HG02973 (cell line): Measurements from ENCODE around the gene ZSWIM3.

ENCODE experiments used
- ATAC-seq: cut with Tn5 transposase; IDR thresholded peaks from one replicate; pipeline ENCODE4 v1.9.1; 2021; ENCODE audit warnings: moderate library complexity; ENCODE audit not compliant: unreplicated experiment

Gene ZSWIM3

DNA sequence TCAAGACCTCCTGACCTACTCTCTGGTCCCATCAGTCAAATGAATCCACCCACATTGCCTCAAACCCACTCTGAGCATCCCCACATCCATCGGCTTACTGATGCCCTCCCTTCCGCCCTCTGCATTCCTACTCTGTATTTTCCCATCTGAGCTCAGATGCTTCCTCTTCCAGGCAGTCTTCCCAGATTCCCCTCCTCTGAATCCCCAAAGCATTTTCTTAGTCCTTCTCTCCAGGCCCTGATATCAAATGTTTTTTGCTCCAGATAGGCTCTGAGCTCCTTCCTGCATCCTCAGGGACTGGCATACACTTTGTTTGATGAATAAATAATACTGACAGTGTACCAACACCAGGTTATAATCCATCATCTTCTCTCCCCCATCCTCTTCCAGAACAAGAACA, 50.7 kb downstream of the ZSWIM3 start:
- no peak for ATAC-seq

- ATAC-seq = no peak
These were observed 52.0 kb downstream of the ZSWIM3 start for GRCh38 chr20:45909336-45909808.

- no peak for ATAC-seq
These were observed 52.6 kb downstream of the ZSWIM3 start for GRCh38 chr20:45909817-45910669.

DNA sequence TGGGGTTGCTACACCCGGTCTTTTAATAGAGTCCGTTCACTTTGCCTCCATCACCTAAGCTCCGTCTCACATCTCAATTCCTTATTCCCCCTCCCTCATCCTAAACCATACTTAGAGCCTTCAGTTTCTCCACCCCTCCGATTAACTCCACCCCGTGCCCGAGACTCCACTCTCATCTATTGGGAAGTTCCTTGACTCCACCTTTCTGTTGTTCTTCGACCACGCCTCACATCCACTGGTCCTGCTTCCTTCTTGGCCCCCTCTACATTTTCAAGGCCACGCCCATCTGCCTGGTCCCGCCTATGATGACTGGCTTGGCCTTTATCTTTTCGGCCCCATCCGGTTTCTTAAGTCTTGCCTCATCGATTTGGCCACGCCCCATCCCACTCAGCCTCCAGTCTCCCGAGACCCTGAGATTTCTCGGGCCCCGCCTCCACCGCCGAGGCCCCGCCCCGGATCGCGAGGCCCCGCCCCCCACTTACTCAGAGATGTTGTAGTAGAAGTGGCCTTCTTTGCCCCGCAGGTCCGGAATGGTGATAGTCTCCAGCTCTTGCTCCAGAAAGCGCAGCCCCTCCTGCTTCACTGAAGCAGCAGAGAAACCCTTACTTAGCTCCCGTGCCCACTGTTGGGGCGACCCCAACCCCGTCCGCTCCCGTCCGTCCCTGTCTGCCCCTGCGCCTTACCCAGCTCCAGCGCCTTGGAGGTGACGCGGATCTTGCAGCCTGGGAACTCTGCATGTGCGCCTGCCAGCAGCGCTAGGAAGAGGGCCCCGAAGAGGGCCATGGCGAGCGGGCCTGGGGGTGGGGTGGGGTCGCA, 53.5 kb downstream of the ZSWIM3 start:
- peak; percentile 85 for ATAC-seq

GRCh38 chr20:45911486-45912343, 54.3 kb downstream of the ZSWIM3 start, which contains the start of gene PLTP:
Gene PLTP, minus strand, starts transcription at chr20:45912155. Its CDS starts 703 bp downstream, at chr20:45911452.
- no peak for ATAC-seq

GRCh38 chr20:45912344-45912682, 54.9 kb downstream of the ZSWIM3 start:
- no peak for ATAC-seq

- ATAC-seq = no peak
These were observed 55.7 kb downstream of the ZSWIM3 start for GRCh38 chr20:45913116-45913515.

- ATAC-seq = no peak
These were observed 60.4 kb downstream of the ZSWIM3 start for GRCh38 chr20:45917790-45918141.

- no peak for ATAC-seq
These were observed 60.8 kb downstream of the ZSWIM3 start for GRCh38 chr20:45918182-45918737.

- ATAC-seq = no peak
These were observed 61.5 kb downstream of the ZSWIM3 start for GRCh38 chr20:45918779-45919537.

GRCh38 chr20:45919542-45920399, 62.4 kb downstream of the ZSWIM3 start:
- ATAC-seq = no peak

DNA sequence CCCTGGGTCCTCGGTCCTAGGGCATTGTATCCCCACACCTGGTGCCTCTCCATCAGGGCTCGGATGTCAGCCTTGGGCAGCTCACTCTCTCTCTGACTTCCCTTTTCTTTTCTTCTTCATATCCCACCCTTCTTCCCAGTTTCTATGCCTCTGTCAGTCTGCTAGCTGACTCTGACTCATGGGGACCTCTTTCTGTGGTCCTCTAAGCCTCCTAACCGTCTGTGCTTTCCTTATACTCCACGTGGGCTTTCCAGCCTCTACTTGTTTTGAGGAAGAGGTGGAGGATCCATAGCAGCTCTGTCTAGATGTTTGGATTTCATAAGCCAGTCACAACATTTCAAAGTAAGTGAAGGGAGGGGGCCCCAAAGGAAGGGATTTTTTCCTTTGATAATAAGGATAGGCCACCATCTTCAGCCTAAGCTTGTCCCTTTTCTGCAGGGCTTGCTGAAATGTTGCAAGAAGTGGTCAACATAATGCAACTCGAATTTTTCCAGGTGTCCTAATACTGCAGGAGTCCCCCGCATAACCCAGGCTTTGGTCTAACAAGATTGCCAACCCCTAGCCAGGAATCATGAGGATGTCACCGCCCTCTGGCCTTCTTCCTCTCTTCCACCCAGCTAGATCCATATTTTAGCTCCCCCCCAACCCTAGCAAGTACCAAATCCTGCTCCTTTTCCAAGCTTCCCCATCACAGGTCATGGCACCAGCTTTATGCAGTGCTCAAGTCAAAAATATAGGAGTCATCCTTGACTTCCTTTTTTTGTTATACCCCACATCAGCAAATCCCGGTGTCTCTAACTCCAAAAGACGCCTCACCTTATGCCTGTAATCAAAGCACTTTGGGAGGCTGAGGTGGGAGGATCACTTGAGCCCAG, 63.3 kb downstream of the ZSWIM3 start:
- ATAC-seq = no peak

DNA sequence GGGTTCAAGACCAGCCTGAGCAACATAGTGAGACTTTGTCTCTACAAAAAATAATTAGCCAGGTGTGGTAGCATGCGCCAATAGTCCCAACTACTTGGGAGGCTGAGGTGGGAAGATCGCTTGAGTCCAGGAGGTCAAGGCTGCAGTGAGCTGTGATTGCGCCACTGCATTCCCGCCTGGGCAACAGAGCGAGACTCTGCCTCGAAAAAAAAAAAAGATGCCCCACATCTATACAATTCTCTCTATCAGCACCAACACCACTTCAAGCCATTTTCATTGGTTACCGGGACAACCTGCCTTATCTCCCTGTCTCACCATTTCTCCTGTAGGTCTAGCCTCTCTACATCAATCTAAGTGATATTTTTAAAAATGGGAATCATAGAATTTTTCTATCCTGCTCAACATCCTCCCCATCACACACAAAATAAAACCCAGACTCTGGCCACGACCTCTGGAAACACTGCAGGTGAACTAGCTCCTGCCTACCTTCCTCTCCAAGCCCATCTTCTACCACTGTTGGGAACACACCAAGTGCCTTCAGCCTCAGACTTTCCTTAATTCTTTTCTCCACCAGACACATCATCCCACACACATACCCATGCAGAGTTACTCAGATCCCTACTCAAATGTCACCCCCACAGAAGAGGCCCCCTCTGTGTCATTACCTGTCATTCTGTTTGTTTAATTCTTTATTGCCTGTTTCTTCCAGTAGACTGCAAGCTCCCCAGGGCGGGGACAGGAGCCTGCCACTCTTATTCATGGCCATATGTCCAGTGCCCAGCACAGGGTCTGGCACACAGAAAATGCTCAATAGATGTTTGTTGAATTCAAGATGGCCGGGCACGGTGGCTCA, 64.1 kb downstream of the ZSWIM3 start:
- ATAC-seq = no peak

DNA sequence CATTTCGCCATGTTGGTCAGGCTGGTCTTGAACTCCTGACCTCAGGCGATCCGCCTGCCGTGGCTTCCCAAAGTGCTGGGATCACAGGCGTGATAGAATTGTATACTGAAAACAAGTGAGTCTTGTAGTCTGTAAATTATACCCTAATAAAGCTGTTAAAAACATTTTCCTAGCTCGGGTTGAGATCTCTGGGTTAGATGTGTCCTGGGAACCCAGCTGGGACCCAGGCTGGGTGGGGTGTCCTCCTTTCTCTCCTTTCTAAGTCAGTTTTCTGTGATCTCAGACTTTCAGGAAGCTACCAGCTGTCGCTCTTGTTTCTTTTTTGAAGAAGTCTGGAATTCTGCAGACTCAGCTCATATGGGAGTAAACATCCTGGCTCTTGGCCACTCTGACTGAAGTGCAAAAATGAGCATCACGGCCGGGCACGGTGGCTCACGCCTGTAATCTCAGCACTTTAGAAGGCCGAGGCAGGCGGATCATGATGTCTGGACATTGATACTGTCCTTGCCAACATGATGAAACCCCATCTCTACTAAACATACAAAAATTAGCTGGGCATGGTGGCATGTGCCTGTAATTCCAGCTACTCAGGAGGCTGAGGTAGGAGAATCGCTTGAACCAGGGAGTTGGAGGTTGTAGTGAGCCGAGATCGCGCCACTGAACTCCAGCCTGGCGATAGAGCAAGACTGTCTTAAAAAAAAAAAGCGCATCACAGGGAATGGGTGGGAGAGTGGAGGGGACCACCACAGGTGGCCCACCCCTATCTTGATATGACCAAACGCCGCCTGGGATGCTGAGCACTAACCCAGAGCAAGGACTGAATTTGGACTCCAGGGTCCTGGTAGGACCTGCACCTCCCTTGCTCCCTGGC, 67.2 kb downstream of the ZSWIM3 start:
- no peak for ATAC-seq

GRCh38 chr20:45925821-45926506, 68.5 kb downstream of the ZSWIM3 start:
- ATAC-seq = no peak

DNA sequence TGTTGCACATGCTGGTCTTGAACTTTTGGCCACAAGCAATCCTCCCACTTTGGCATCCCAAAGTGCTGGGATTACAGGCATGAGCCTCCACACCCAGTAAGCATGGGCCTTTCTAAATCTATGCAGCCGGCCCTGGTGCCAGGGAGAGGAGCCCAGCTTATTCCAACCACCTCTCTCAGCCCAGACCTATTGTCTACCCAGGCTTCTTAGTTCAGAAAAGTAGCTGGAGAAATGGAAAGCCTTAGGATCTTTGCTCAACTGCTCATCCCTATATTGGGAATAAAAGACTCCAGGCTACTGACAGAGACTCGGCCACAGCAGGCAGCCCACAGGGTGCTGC, 69.3 kb downstream of the ZSWIM3 start:
- no peak for ATAC-seq
